GM12801 (cell line): ENCODE measurements around the gene GDAP2.

ENCODE experiments used
- TF ChIP-seq, protein P1 (sequence below): IDR thresholded peaks from one replicate; pipeline ENCODE4 v1.5.1; 2011; ENCODE audit warnings: control low read depth; ENCODE audit not compliant: insufficient read length; ENCODE audit errors: extremely low read depth

The GDAP2 gene

DNA sequence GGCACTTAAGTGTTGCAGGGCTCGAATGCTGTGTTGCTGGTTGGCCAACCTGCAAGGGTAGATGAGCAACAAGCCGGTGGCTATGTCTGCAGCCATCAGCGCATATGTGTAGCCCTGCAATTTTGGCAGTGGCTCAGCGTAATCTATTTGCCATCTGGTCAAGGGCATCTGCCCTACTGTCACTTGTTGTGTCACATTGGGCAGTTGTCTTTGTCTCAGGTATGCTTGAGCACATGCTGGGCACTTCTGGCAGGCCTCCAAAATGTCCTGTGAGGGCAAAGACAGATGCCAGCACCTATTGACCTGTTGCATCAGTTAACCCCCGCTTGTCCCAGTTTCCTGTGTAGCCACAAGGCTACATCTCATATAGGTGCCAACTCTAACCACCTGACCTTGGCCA, 111.8 kb downstream of the GDAP2 start:
- TF ChIP-seq, protein P1, sequence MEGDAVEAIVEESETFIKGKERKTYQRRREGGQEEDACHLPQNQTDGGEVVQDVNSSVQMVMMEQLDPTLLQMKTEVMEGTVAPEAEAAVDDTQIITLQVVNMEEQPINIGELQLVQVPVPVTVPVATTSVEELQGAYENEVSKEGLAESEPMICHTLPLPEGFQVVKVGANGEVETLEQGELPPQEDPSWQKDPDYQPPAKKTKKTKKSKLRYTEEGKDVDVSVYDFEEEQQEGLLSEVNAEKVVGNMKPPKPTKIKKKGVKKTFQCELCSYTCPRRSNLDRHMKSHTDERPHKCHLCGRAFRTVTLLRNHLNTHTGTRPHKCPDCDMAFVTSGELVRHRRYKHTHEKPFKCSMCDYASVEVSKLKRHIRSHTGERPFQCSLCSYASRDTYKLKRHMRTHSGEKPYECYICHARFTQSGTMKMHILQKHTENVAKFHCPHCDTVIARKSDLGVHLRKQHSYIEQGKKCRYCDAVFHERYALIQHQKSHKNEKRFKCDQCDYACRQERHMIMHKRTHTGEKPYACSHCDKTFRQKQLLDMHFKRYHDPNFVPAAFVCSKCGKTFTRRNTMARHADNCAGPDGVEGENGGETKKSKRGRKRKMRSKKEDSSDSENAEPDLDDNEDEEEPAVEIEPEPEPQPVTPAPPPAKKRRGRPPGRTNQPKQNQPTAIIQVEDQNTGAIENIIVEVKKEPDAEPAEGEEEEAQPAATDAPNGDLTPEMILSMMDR, result no peak

DNA sequence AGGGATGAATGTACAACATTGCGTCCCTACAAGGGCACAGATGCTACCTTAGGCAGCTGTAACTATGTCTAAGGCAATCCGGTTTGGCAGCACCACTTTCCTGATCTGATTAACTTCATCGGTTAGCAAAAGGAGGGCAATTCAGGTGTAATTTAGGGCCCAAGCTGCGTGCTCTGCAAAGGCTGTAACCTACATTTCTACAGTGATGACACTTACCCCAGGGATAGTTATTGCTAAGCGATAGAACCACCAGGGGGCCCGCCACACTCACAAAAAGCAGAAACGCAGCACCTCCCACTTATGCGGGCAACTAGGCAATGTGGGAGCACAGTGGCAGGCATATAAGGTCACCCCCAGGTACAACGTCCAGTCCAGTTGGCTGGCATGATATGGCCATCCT, 113.5 kb downstream of the GDAP2 start:
- TF ChIP-seq, protein P1, result no peak

DNA sequence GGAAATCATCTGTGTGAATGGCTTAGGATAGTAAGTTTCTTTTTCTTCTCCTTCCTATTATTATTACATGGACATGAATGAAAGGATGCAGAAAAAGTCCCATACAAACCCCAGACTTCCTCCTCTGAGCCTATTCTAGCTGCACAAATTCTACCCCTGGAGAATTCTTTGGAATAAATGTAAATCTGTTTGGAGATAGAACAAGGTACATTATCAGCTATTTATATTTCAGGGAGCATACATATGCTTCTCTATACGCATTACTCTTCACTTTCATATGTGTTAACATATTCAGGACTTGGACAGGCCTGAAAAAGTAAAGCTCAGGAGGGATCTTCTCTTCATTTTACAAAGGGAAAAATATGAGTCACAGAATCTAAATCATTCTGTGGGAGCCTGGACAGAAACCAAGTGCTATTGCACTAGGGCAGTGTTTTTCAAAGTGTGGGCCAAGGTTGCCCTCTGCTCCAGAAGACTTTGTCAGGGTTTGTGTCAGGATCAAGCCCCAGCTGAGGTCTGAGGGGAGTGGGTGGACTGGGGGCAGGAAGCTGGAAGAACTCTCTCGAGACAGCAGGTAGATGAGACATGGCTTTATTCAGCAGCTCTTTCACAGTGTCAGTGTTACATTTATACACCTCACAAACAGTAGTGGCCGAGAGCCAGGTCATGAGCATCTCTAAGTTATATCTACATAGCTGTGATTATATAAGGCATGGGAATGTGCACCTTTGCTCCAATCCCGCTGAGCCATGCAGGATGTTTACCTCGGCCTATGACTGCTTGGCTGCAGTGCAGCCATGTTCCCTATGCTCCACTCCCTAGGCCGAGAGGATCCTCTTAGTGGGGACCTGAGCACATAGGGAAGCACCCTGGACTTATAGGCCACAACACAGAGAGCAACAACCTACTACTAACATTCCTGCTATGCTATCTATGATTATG, 114.3 kb downstream of the GDAP2 start:
- TF ChIP-seq, protein P1, result no peak
